Mesothelial cell of epicardium (in vitro differentiated cells): ENCODE results near the gene TSSK2. TPM values are rescaled to one million over a fixed set of nuclear protein-coding genes. Genes with fewer than 3 reads are reported as not detected.

ENCODE experiments used
- DNase-seq, 2 experiments: peaks; one replicate each; pipeline ENCODE4 v3.0.0; 2021; ENCODE audit warnings: low spot score in 2 of 2; ENCODE audit not compliant: unreplicated experiment in 2 of 2
- H3K27ac Mint-ChIP-seq: 2 replicates; pipeline ENCODE4 v1.8.0; 2021; ENCODE audit warnings: mixed read lengths
- H3K27me3 Mint-ChIP-seq: 2 replicates; pipeline ENCODE4 v1.8.0; 2021; ENCODE audit warnings: low read depth, mixed read lengths
- H3K36me3 Mint-ChIP-seq: 2 replicates; pipeline ENCODE4 v1.8.0; 2021; ENCODE audit warnings: mixed read lengths
- H3K4me1 Mint-ChIP-seq: 2 replicates; pipeline ENCODE4 v1.8.0; 2021; ENCODE audit warnings: mixed read lengths
- H3K4me3 Mint-ChIP-seq: 2 replicates; pipeline ENCODE4 v1.8.0; 2021; ENCODE audit warnings: mild to moderate bottlenecking, moderate library complexity, mixed read lengths
- H3K9me3 Mint-ChIP-seq: 2 replicates; pipeline ENCODE4 v1.8.0; 2021; ENCODE audit warnings: mixed read lengths
- total RNA-seq: library from RNA; stranded (reverse); gene quantifications from 3 replicates; pipeline ENCODE4 v1.2.1, GENCODE V29; 2021
- TF ChIP-seq, protein P1 (sequence below): fragments of 200-600 bp; sonication (generic); IDR thresholded peaks from one replicate; pipeline ENCODE4 v1.5.0; 2021; ENCODE audit warnings: antibody characterized with exemption; ENCODE audit not compliant: unreplicated experiment

The TSSK2 gene
- total RNA-seq, 1 donor from 2014 or later, result not detected

DNA sequence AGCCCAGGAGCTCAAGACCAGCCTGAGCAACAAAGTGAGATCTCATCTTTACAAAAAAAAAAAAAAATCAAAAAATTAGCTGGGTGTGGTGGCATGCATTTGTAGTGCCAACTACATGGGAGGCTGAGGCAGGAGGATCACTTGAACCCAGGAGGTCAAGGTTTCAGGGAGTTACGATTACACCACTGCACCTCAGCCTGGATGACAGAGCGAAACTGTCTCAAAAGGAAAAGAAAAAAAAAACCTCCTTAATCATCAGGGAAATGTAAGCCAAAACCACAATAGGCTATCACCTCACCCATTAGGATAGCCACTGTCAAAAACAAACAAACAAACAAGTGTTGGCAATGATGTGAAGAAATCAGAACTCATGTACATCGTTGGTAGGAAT, 22.3 kb upstream of the TSSK2 start:
- no peaks in the 10 kb centered on the region for H3K36me3 Mint-ChIP-seq
- H3K27me3 Mint-ChIP-seq, result no peaks in the 10 kb centered on the region
- no peak for DNase-seq
- H3K4me3 Mint-ChIP-seq, result no peak overlapping the region
- H3K9me3 Mint-ChIP-seq, result no peaks in the 10 kb centered on the region
- H3K4me1 Mint-ChIP-seq, result peaks cover 15% of the 10 kb centered on the region
- no peak overlapping the region for H3K27ac Mint-ChIP-seq
- TF ChIP-seq, protein P1, sequence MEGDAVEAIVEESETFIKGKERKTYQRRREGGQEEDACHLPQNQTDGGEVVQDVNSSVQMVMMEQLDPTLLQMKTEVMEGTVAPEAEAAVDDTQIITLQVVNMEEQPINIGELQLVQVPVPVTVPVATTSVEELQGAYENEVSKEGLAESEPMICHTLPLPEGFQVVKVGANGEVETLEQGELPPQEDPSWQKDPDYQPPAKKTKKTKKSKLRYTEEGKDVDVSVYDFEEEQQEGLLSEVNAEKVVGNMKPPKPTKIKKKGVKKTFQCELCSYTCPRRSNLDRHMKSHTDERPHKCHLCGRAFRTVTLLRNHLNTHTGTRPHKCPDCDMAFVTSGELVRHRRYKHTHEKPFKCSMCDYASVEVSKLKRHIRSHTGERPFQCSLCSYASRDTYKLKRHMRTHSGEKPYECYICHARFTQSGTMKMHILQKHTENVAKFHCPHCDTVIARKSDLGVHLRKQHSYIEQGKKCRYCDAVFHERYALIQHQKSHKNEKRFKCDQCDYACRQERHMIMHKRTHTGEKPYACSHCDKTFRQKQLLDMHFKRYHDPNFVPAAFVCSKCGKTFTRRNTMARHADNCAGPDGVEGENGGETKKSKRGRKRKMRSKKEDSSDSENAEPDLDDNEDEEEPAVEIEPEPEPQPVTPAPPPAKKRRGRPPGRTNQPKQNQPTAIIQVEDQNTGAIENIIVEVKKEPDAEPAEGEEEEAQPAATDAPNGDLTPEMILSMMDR, result no peak

DNA sequence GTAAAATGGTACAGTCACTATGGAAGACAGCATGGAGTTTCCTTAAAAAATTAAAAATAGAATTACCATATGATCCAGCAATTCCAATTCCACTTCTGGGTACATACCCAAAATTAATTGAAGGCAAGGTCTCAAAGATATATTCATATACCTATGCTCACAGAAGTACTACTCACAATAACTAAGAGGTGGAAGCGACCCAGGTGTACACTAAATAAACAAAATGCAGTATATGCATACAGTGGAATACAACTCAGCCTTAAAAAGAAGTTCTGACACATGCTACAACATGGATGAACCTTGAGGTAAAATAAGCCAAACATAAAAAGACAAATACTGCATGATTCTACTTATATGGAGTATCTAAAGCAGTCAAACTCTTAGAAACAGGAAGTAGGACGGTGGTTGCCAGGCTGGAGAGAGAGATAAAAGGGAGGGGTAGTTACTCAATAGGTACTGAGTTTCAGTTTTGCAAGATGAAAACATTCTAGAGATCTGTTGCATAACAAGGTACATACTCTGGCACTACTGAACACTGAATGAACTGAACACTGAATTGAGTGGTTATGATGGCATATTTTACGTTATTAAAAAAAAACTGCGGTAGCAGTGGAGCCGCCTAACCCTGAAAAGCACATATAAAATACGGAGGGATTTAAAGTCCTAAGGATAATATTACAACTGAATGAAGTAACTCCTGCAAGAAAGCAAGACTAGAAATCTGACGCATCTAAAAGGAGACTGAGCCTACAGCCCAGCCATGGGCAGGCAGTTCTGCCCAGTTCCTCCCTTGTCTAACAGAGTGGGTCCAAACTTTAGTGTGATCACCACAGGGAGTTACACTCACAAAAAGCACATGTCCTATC, 21.7 kb upstream of the TSSK2 start:
- Mint-ChIP-seq H3K4me1 (peaks cover 9% of the 10 kb centered on the region), H3K4me3 (no peak overlapping the region), H3K27ac (peak overlapping the region; percentile 57), H3K9me3 (no peaks in the 10 kb centered on the region), H3K36me3 (no peaks in the 10 kb centered on the region), H3K27me3 (no peaks in the 10 kb centered on the region)
- DNase-seq, result no peak
- TF ChIP-seq, protein P1, result no peak

DNA sequence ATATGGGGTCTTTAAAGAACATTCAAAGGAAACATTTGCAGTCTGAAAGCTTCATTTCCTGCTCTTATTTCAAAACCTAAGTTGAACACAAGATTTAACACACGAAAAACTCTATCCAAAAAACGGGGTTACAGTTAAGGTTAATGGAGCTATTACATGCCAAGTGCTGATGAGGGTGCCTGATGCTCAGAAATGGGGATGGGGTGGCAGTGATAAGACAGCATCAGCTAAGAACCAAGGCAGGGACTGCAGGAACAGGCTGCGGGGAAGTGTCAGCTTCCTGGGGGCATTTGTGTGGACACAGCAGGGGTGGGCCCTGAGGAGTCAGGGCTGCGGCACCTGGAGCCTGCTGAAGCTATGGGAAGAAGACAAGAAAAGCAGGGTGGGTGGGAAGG, 21.0 kb upstream of the TSSK2 start:
- TF ChIP-seq, protein P1, result no peak
- DNase-seq, result no peak
- H3K27ac Mint-ChIP-seq, result peak overlapping the region; percentile 57
- H3K27me3 Mint-ChIP-seq, result no peaks in the 10 kb centered on the region
- H3K4me3 Mint-ChIP-seq, result no peak overlapping the region
- no peaks in the 10 kb centered on the region for H3K36me3 Mint-ChIP-seq
- H3K4me1 Mint-ChIP-seq, result peaks cover 8% of the 10 kb centered on the region
- H3K9me3 Mint-ChIP-seq, result no peaks in the 10 kb centered on the region

DNA sequence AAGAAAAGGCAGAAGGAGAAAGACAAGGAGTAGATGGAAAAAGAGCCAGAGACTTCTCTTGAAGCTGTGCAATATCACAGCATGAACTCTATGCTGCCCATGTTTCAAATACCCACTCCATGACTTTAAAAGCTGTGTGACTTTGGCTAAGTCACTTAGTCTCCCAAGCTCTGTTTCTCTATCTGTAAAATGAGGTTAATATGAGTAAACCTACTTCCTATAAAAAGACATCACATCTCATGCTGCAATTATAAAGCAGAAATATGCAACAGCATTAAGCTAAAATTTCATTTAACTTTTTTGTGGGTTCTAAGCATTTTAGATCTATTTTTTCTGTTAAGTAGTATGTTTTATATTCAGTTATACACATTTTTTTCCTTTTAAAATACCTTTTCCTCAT, 20.5 kb upstream of the TSSK2 start:
- TF ChIP-seq, protein P1, result no peak
- no peak overlapping the region for H3K4me3 Mint-ChIP-seq
- no peaks in the 10 kb centered on the region for H3K36me3 Mint-ChIP-seq
- peaks cover 8% of the 10 kb centered on the region for H3K4me1 Mint-ChIP-seq
- H3K9me3 Mint-ChIP-seq, result no peaks in the 10 kb centered on the region
- no peak overlapping the region for H3K27ac Mint-ChIP-seq
- no peak for DNase-seq
- no peaks in the 10 kb centered on the region for H3K27me3 Mint-ChIP-seq

DNA sequence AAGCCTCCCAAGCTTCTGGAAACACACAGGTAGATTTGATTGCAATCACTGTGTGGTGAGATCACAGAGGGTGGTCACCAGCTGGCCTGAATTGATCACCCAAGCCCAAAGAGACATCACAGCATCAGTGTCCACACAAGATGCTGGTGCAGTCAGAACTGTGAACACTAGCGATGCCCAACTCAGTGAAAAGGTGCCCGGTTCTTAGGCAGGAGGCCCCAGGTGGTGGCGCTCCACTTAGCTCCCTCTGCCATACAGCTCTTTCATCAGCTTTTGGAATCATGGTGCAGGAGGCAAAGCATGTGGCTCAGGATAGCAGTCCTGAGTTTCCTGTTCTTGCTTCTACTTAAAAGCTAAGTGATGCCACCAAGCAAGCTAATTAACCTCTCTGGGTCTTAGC, 20.0 kb upstream of the TSSK2 start:
- no peak overlapping the region for H3K27ac Mint-ChIP-seq
- TF ChIP-seq, protein P1, result no peak
- no peak for DNase-seq
- H3K4me1 Mint-ChIP-seq, result peaks cover 8% of the 10 kb centered on the region
- no peak overlapping the region for H3K4me3 Mint-ChIP-seq
- peaks cover 3% of the 10 kb centered on the region for H3K36me3 Mint-ChIP-seq
- H3K27me3 Mint-ChIP-seq, result no peaks in the 10 kb centered on the region
- H3K9me3 Mint-ChIP-seq, result no peaks in the 10 kb centered on the region
